DND-41 (cell line): Measurements from ENCODE around the gene KMT5B.

Experiments used
- ATAC-seq: fragments of 200-7000 bp; cut with Tn5 transposase; 3 replicates; pipeline ENCODE4 v1.9.1; 2021; ENCODE audit warnings: low read depth; ENCODE audit not compliant: insufficient read depth
- DNase-seq: peaks from one replicate; pipeline ENCODE4 v3.0.0-alpha.2; 2020
- H2AFZ ChIP-seq: 2 replicates; pipeline ENCODE4 v1.6.0; 2012; ENCODE audit warnings: low read depth, low read length
- H3K27ac ChIP-seq: 2 replicates; pipeline ENCODE4 v1.5.1; 2012; ENCODE audit warnings: low read length, inconsistent platforms
- H3K27me3 ChIP-seq: fragments of 200-600 bp; sonication (generic); 2 replicates; pipeline ENCODE4 v1.6.0; 2012; ENCODE audit warnings: low read length, mild to moderate bottlenecking, inconsistent platforms; ENCODE audit not compliant: insufficient read depth, poor library complexity
- H3K36me3 ChIP-seq: 2 replicates; pipeline ENCODE4 v1.5.1; 2012; ENCODE audit warnings: low read length, inconsistent platforms; ENCODE audit not compliant: insufficient read depth
- H3K4me1 ChIP-seq: 2 replicates; pipeline ENCODE4 v1.5.1; 2012; ENCODE audit warnings: mild to moderate bottlenecking, low read length; ENCODE audit not compliant: insufficient read depth
- H3K4me2 ChIP-seq: 2 replicates; pipeline ENCODE4 v1.6.0; 2012; ENCODE audit warnings: mild to moderate bottlenecking, moderate library complexity, low read length, inconsistent platforms; ENCODE audit not compliant: insufficient read depth
- H3K4me3 ChIP-seq, 2 experiments: fragments of 200-600 bp in 1 of 2; shearing (Covaris generic) in 1 of 2; 2 replicates each; pipeline ENCODE4 v1.5.1; 2012 to 2016; ENCODE audit warnings: inconsistent platforms in 2 of 2, low read length in 2 of 2, mild to moderate bottlenecking in 2 of 2, low read depth in 1 of 2, moderate library complexity in 1 of 2
- H3K79me2 ChIP-seq: 2 replicates; pipeline ENCODE4 v1.6.0; 2012; ENCODE audit warnings: low read length, inconsistent platforms; ENCODE audit not compliant: insufficient read depth
- H3K9ac ChIP-seq: 2 replicates; pipeline ENCODE4 v1.6.0; 2012; ENCODE audit warnings: low read depth, mild to moderate bottlenecking, inconsistent platforms, low read length, moderate library complexity
- H3K9me3 ChIP-seq: 2 replicates; pipeline ENCODE4 v1.5.1; 2012; ENCODE audit warnings: low read length, moderate library complexity, mild to moderate bottlenecking, inconsistent platforms; ENCODE audit not compliant: insufficient read depth, severe bottlenecking
- H4K20me1 ChIP-seq: 2 replicates; pipeline ENCODE4 v1.6.0; 2012; ENCODE audit warnings: low read length; ENCODE audit not compliant: insufficient read depth
- CTCF ChIP-seq: IDR thresholded peaks from 2 replicates; pipeline ENCODE4 v1.5.1; 2012; ENCODE audit warnings: borderline replicate concordance, low read length, moderate library complexity, mild to moderate bottlenecking; ENCODE audit not compliant: poor library complexity, severe bottlenecking; ENCODE audit errors: extremely low read depth
- EZH2 ChIP-seq: IDR thresholded peaks from 3 replicates; pipeline ENCODE4 v1.6.1; 2012; ENCODE audit warnings: borderline replicate concordance, low read depth, mild to moderate bottlenecking, moderate library complexity, low read length, inconsistent platforms; ENCODE audit not compliant: severe bottlenecking

The KMT5B gene

GRCh38 chr11:68193018-68193417, 20.1 kb downstream of the KMT5B start:
- Histone ChIP-seq H2AFZ (no peak overlapping the region), H3K9me3 (no peaks in the 10 kb centered on the region), H3K36me3 (no peaks in the 10 kb centered on the region), H4K20me1 (peaks cover 73% of the 10 kb centered on the region), H3K4me2 (no peak overlapping the region), H3K27me3 (no peaks in the 10 kb centered on the region), H3K27ac (no peak overlapping the region), H3K4me3 (no peak overlapping the region), H3K79me2 (peaks cover 98% of the 10 kb centered on the region), H3K9ac (no peak overlapping the region), H3K4me1 (no peaks in the 10 kb centered on the region)
- DNase-seq (no peak), ATAC-seq (no peak)
- TF ChIP-seq EZH2 (no peak), CTCF (no peak)

DNA sequence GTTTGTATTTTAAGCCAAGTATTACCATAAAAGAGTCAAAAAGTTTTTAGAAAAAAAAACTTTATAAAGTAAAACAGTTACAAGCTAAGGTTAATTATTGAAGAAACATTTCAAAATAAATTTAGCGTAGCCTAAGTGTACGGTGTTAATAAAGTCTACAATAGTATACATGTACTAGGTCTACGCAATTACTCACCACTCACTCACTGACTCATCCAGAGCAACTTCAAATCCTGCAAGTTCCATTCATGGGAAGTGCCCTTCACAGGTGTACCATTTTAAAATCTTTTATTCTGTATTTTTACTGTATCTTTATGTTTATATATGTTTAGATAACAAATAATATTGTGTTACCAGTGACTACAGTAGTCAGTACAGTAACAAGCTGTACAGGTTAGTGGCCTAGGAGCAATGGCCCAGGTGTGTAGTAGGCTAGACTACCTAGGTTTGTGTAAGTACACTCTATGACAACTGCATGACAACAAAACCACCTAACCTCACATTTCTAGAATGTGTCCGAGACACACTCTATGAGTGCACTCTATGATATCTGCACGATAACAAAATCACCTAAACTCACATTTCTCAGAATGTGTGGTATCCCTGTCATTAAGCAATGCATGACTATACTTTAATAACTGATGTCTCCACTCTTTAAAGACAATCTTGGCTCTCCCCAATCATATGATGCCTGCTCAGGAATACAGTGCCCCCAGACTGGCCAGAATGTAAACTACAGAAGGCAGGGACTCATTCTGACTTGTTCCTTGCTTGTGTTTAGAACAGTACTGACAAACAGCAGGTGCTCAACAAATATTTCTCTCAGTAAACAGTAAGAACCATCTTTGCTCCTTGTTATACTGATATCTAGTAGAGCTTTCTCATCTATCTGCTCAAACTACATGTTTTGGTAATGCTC, 21.2 kb downstream of the KMT5B start:
- no peak for TF ChIP-seq EZH2
- no peak for TF ChIP-seq CTCF
- peaks cover 67% of the 10 kb centered on the region for H4K20me1 ChIP-seq
- H3K4me2 ChIP-seq: no peak overlapping the region
- H3K4me1 ChIP-seq: no peaks in the 10 kb centered on the region
- H3K79me2 ChIP-seq: peaks cover 95% of the 10 kb centered on the region
- ATAC-seq: no peak
- peaks cover 8% of the 10 kb centered on the region for H3K36me3 ChIP-seq
- H3K9me3 ChIP-seq: no peaks in the 10 kb centered on the region
- no peaks in the 10 kb centered on the region for H3K27me3 ChIP-seq
- DNase-seq: no peak
- H3K4me3 ChIP-seq: no peak overlapping the region
- H2AFZ ChIP-seq: no peak overlapping the region
- no peak overlapping the region for H3K27ac ChIP-seq
- no peak overlapping the region for H3K9ac ChIP-seq

DNA sequence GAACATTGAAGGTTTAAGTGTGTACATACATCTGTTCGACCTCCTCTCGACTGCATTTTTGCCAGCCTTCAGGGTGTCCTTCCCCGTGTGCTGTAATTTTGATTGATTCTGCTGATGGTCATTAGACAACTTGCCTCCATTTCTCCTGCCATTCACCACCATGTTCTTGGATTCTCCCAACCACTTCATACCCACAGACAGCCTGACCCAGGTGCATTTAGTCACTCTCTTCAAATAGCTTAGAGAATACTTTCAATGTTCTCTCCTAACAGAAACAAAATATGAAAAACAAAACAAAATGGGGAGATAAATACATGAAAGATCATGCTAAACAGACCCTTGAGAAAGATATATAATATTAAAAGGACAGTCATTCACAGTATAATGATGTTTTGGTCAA, 23.2 kb downstream of the KMT5B start:
- peaks cover 79% of the 10 kb centered on the region for H3K79me2 ChIP-seq

More for the DNA sequence above, 23.2 kb downstream of the KMT5B start:
- H3K9me3 ChIP-seq: no peaks in the 10 kb centered on the region
- DNase-seq (no peak), ATAC-seq (no peak)
- no peak overlapping the region for H3K9ac ChIP-seq
- H3K36me3 ChIP-seq: peaks cover 26% of the 10 kb centered on the region
- no peak overlapping the region for H2AFZ ChIP-seq
- no peak overlapping the region for H3K4me3 ChIP-seq
- H4K20me1 ChIP-seq: peaks cover 52% of the 10 kb centered on the region
- H3K27me3 ChIP-seq: no peaks in the 10 kb centered on the region
- H3K4me2 ChIP-seq: no peak overlapping the region
- TF ChIP-seq CTCF (no peak), EZH2 (no peak)
- no peaks in the 10 kb centered on the region for H3K4me1 ChIP-seq
- no peak overlapping the region for H3K27ac ChIP-seq
